Astrocyte (in vitro differentiated cells and primary cell): ENCODE results near the gene MACROH2A1.

Source experiments
- CTCF ChIP-seq: IDR thresholded peaks from 2 replicates; pipeline ENCODE4 v1.5.1; 2011; ENCODE audit warnings: low read depth, mild to moderate bottlenecking, inconsistent platforms, low read length, moderate library complexity; ENCODE audit not compliant: insufficient read depth
- EZH2 ChIP-seq: IDR thresholded peaks from 2 replicates; pipeline ENCODE4 v1.6.1; 2012; ENCODE audit warnings: mild to moderate bottlenecking, low read length, inconsistent platforms; ENCODE audit not compliant: insufficient read depth

- TF ChIP-seq CTCF, result no peak
- TF ChIP-seq EZH2, result no peak
These were observed 6.8 kb downstream of the MACROH2A1 start for GRCh38 chr5:135392256-135392655.
